Measurements from ENCODE around the gene NFKBIL1. TPM values are rescaled to one million over a fixed set of nuclear protein-coding genes. Genes with fewer than 3 reads are reported as not detected.

NFKBIL1 gene
- total and polyA plus RNA-seq, 2 experiments from 2014 or later = 9.6 to 12.3 TPM

DNA sequence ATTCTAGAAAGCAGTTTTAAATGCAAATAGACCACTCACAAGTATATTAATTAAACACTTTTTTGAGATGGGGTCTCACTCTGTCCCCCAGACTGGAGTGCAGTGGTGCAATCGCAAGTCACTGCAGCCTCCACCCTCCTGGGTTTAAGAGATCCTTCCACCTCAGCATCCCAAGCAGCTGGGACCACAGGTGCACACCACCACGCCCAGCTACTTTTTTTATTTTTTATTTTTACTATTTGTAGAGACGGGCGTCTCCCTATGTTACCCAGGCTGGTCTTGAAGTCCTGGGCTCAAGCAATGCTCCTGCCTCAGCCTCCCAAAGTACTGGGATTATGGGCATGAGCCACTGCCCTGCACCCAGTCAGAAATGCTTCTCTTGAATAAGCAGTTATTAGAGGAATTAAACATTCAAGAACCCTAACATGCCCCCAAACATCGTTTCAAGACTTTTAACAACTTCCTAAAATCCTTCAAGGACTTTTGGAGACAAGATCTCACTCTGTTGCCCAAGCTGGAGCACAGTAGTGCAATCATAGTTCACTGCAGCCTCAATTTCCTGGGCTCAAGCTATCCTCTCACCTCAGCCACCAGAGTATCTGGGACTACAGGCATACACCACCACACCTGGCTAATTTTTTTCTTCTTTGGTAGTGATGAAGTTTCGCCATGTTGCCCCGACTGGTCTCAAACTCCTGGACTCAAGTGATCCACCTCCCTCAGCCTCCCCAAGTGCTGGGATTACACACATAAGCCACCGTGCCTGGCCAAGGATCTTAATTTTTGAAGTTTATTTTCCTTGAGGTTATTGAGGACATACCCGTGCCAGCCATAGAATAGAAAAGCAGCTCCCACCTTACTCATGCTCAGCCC is 15.4 kb upstream of the NFKBIL1 start:
- Histone ChIP-seq H3K9me2 (ENCODE audit: insufficient read depth) (no peaks in the 10 kb centered on the region), H3K4me3 (no peak overlapping the region), H3K79me2 (replicated peaks; ENCODE audit: insufficient read depth) (peaks cover 50% of the 10 kb centered on the region), H3K27me3 (ENCODE audit: insufficient read depth) (no peaks in the 10 kb centered on the region), H2AFZ (no peak overlapping the region), H3K4me2 (no peak overlapping the region), H3K4me1 (ENCODE audit: insufficient read depth) (peaks cover 4% of the 10 kb centered on the region), H3K27ac (ENCODE audit: low read depth) (peak overlapping the region; percentile 52; the same call in 1 of the 2 replicates), H3F3A (replicated peaks; ENCODE audit: low read depth) (peaks cover 72% of the 10 kb centered on the region), H4K20me1 (replicated peaks; ENCODE audit: insufficient read depth) (peaks cover 55% of the 10 kb centered on the region), H3K36me3 (ENCODE audit: insufficient read depth) (peaks cover 73% of the 10 kb centered on the region)
- 0 out of 2 replicates have a peak overlapping the region, but pooled peaks have one; percentile 76 for H3K27ac Mint-ChIP-seq
- H3K4me1 Mint-ChIP-seq = peaks cover 48% of the 10 kb centered on the region
- peaks cover 19% of the 10 kb centered on the region for H3K27me3 Mint-ChIP-seq (ENCODE audit: insufficient read depth, low read depth, poor library complexity)
- no peaks in the 10 kb centered on the region for H3K9me3 Mint-ChIP-seq
- DNase-seq (ENCODE audit: low spot score) (no peak), ATAC-seq (no peak)
- TF ChIP-seq, protein P1, sequence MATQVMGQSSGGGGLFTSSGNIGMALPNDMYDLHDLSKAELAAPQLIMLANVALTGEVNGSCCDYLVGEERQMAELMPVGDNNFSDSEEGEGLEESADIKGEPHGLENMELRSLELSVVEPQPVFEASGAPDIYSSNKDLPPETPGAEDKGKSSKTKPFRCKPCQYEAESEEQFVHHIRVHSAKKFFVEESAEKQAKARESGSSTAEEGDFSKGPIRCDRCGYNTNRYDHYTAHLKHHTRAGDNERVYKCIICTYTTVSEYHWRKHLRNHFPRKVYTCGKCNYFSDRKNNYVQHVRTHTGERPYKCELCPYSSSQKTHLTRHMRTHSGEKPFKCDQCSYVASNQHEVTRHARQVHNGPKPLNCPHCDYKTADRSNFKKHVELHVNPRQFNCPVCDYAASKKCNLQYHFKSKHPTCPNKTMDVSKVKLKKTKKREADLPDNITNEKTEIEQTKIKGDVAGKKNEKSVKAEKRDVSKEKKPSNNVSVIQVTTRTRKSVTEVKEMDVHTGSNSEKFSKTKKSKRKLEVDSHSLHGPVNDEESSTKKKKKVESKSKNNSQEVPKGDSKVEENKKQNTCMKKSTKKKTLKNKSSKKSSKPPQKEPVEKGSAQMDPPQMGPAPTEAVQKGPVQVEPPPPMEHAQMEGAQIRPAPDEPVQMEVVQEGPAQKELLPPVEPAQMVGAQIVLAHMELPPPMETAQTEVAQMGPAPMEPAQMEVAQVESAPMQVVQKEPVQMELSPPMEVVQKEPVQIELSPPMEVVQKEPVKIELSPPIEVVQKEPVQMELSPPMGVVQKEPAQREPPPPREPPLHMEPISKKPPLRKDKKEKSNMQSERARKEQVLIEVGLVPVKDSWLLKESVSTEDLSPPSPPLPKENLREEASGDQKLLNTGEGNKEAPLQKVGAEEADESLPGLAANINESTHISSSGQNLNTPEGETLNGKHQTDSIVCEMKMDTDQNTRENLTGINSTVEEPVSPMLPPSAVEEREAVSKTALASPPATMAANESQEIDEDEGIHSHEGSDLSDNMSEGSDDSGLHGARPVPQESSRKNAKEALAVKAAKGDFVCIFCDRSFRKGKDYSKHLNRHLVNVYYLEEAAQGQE (IDR thresholded peaks at IDR 0.05; ENCODE audit: unreplicated experiment) = no peak
- TF ChIP-seq STAT1 (IDR thresholded peaks at IDR 0.05; ENCODE audit: unreplicated experiment) (no peak), CREB1 (CRISPR knock-in tag; IDR thresholded peaks at IDR 0.05; ENCODE audit: low read depth) (no peak), POLR2AphosphoS5 (IDR thresholded peaks at IDR 0.05; ENCODE audit: low read depth) (no peak; the same call in 1 of the 2 replicates)
- TF ChIP-seq, protein P2, sequence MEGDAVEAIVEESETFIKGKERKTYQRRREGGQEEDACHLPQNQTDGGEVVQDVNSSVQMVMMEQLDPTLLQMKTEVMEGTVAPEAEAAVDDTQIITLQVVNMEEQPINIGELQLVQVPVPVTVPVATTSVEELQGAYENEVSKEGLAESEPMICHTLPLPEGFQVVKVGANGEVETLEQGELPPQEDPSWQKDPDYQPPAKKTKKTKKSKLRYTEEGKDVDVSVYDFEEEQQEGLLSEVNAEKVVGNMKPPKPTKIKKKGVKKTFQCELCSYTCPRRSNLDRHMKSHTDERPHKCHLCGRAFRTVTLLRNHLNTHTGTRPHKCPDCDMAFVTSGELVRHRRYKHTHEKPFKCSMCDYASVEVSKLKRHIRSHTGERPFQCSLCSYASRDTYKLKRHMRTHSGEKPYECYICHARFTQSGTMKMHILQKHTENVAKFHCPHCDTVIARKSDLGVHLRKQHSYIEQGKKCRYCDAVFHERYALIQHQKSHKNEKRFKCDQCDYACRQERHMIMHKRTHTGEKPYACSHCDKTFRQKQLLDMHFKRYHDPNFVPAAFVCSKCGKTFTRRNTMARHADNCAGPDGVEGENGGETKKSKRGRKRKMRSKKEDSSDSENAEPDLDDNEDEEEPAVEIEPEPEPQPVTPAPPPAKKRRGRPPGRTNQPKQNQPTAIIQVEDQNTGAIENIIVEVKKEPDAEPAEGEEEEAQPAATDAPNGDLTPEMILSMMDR (conservative IDR thresholded peaks at IDR 0.05; ENCODE audit: low read depth in 2 of 2) = no peak
- no peak overlapping the region for H3K4me3 Mint-ChIP-seq
- peaks cover 84% of the 10 kb centered on the region for H3K36me3 Mint-ChIP-seq (ENCODE audit: low read depth)

DNA sequence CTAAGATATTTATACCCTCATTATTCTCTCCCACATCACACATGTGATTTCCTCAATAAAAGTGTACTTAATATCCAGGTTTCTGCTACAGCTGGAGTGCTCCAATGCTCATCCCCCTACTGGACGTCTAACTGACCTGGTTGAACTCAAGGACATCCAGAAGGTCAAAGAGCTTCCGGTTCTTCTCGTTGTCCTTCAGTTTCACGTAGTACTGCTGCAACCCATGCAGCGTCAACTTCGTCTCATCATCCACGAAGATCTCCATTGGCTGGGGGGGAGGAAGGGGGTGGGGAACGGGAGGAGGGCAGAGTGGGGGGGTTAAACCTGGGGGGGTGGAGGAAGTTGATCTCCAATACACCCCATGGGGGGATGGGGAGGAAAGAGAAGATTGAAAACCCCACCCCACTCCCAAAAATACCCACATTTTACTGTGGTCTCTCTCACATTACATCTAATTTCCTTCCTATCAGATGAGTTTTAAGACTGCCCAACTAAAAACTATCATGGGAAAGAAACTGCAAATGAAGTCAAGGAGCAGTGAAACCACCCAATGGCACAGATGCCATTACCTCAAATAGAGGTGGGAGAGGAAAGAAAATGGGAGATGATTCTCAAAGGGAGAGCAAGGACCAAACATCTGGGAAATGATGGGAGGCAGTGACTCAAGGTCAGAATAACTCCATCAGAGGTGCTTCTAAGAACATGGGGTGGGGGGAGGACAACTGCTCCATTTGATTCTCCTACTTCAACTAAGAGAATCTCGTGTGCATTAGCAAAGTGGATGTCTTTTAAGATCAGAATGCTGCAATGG is 14.6 kb upstream of the NFKBIL1 start:
- peaks cover 81% of the 10 kb centered on the region for H3K36me3 ChIP-seq (ENCODE audit: insufficient read depth)
- H3K27me3 Mint-ChIP-seq (ENCODE audit: insufficient read depth, low read depth, poor library complexity) = peaks cover 19% of the 10 kb centered on the region

More for the DNA sequence above, 14.6 kb upstream of the NFKBIL1 start:
- H3K36me3 Mint-ChIP-seq (ENCODE audit: low read depth) = peaks cover 93% of the 10 kb centered on the region
- H3K27ac Mint-ChIP-seq = peak overlapping the region; percentile 76; the same call in 1 of the 2 replicates
- no peak overlapping the region for H3K4me2 ChIP-seq
- H3F3A ChIP-seq (replicated peaks; ENCODE audit: low read depth) = peaks cover 72% of the 10 kb centered on the region
- H3K4me1 Mint-ChIP-seq = peaks cover 51% of the 10 kb centered on the region
- H3K4me3 Mint-ChIP-seq = no peak overlapping the region
- ATAC-seq (no peak), DNase-seq (ENCODE audit: low spot score) (no peak)
- no peak overlapping the region for H2AFZ ChIP-seq
- H3K9me2 ChIP-seq (ENCODE audit: insufficient read depth) = no peaks in the 10 kb centered on the region
- H3K4me3 ChIP-seq = no peak overlapping the region
- peaks cover 4% of the 10 kb centered on the region for H3K4me1 ChIP-seq (ENCODE audit: insufficient read depth)
- no peaks in the 10 kb centered on the region for H3K9me3 Mint-ChIP-seq
- H3K27me3 ChIP-seq (ENCODE audit: insufficient read depth) = no peaks in the 10 kb centered on the region
- peak overlapping the region; percentile 70; the same call in 1 of the 2 replicates for H3K27ac ChIP-seq (ENCODE audit: low read depth)
- H3K79me2 ChIP-seq (replicated peaks; ENCODE audit: insufficient read depth) = peaks cover 59% of the 10 kb centered on the region
- TF ChIP-seq STAT1 (IDR thresholded peaks at IDR 0.05; ENCODE audit: unreplicated experiment) = no peak
- TF ChIP-seq, protein P2 (conservative IDR thresholded peaks at IDR 0.05; ENCODE audit: low read depth in 2 of 2) = no peak
- TF ChIP-seq NANOG (IDR thresholded peaks at IDR 0.05; ENCODE audit: borderline replicate concordance) = no peak
- no peak for TF ChIP-seq JUNB (IDR thresholded peaks at IDR 0.05; ENCODE audit: unreplicated experiment)
- TF ChIP-seq ZNF331 (CRISPR knock-in tag; IDR thresholded peaks at IDR 0.05; ENCODE audit: low read depth) = no peak
- TF ChIP-seq, protein P3, sequence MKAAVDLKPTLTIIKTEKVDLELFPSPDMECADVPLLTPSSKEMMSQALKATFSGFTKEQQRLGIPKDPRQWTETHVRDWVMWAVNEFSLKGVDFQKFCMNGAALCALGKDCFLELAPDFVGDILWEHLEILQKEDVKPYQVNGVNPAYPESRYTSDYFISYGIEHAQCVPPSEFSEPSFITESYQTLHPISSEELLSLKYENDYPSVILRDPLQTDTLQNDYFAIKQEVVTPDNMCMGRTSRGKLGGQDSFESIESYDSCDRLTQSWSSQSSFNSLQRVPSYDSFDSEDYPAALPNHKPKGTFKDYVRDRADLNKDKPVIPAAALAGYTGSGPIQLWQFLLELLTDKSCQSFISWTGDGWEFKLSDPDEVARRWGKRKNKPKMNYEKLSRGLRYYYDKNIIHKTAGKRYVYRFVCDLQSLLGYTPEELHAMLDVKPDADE (IDR thresholded peaks at IDR 0.05) = no peak
- peaks cover 63% of the 10 kb centered on the region for H4K20me1 ChIP-seq (replicated peaks; ENCODE audit: insufficient read depth)
